WI38 (cell line): ENCODE measurements around the gene ITPR1.

Source experiments
- H3K4me3 ChIP-seq: 2 replicates; pipeline ENCODE4 v1.5.1; 2011; ENCODE audit warnings: low read depth, mild to moderate bottlenecking, control low read depth, low read length
- TF ChIP-seq, protein P1 (sequence below): IDR thresholded peaks from 2 replicates; pipeline ENCODE4 v1.5.1; 2012; ENCODE audit warnings: low read depth, mild to moderate bottlenecking, control low read depth, low read length

Gene ITPR1

DNA sequence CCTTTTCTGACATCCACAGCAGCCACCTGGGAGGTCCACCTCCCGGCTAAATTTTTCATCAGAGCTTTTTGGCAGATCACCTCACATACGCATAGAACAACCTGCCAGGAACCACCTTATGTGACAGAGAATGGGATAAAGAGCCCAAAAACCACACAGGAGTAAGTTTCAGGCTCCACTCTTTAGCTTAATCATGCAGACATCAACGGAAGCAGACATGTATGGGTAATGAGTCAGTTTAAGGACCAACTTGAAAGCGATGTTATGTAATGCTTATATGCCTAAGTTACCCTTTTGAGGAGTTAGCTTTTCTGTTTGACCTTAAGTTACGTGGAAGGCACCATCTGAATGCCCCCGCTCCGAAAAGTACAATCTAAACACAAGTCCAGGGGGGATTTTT lies 302.8 kb downstream of the ITPR1 start:
- H3K4me3 ChIP-seq = no peak overlapping the region
- TF ChIP-seq, protein P1, sequence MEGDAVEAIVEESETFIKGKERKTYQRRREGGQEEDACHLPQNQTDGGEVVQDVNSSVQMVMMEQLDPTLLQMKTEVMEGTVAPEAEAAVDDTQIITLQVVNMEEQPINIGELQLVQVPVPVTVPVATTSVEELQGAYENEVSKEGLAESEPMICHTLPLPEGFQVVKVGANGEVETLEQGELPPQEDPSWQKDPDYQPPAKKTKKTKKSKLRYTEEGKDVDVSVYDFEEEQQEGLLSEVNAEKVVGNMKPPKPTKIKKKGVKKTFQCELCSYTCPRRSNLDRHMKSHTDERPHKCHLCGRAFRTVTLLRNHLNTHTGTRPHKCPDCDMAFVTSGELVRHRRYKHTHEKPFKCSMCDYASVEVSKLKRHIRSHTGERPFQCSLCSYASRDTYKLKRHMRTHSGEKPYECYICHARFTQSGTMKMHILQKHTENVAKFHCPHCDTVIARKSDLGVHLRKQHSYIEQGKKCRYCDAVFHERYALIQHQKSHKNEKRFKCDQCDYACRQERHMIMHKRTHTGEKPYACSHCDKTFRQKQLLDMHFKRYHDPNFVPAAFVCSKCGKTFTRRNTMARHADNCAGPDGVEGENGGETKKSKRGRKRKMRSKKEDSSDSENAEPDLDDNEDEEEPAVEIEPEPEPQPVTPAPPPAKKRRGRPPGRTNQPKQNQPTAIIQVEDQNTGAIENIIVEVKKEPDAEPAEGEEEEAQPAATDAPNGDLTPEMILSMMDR = no peak

DNA sequence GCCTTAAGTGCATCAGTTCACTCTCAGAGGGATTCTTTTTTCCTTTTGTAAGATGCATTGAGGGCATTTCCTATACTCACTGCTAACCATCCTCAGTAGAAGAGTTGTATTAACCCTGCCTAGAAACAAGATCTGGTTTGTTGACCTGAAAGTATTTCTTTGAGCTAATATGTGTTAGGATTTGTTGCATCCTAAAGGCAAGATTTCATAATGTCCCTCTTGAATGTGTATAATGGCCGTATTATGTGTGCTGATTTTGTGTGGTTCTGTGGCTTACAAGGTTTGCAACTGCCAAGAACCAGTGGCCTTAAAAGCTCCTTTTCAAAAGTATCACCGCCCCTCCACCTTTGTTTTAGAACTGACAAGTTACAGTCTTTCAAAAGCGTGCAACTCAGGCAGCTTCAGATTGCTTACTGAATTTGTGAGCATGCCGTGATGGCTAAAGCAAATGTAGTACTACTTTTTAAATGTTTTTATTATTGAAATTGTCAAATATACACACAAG lies 304.1 kb downstream of the ITPR1 start:
- no peak overlapping the region for H3K4me3 ChIP-seq
- TF ChIP-seq, protein P1 = no peak

GRCh38 chr3:4799266-4800256 lies 306.4 kb downstream of the ITPR1 start:
- no peak overlapping the region for H3K4me3 ChIP-seq
- TF ChIP-seq, protein P1 = no peak

DNA sequence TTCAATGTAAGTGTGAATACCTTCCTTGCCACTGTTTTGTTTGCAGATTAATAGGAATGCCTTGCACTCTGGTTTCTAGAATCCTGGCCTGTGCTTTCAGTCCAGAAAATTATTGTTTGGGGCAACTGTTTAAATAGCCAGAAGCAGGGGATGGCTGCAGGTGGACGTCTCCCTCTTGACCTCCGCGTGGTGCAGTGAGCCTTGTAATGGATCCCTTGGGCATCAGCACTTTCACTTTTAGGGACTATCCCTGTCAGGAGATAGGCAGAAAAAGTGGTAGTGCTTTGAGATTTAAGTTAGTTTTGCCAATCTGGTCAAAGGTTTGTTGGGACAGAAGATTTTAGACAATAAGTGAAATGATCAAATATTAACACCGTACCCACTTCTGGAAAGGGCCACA lies 307.4 kb downstream of the ITPR1 start:
- TF ChIP-seq, protein P1 = no peak
- no peak overlapping the region for H3K4me3 ChIP-seq

DNA sequence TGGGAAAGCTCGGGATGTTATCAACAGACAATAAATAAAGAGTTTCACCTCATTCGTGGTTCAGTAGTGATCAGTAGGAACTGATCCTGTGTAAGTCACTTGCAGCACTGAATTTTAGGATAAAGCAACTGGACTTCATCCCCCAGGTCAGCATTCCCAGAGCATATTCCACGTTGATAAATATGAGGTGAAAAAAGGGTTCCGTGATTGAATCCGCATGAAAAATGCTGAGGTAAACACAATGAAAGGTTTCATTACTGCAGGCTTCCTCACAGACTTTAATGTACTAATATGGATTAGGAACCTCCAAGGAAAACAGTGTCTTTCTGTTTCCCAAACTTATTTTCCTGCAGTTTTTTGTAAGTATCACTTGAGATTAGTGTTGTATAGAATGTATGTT lies 308.7 kb downstream of the ITPR1 start:
- TF ChIP-seq, protein P1 = no peak
- H3K4me3 ChIP-seq = no peak overlapping the region

DNA sequence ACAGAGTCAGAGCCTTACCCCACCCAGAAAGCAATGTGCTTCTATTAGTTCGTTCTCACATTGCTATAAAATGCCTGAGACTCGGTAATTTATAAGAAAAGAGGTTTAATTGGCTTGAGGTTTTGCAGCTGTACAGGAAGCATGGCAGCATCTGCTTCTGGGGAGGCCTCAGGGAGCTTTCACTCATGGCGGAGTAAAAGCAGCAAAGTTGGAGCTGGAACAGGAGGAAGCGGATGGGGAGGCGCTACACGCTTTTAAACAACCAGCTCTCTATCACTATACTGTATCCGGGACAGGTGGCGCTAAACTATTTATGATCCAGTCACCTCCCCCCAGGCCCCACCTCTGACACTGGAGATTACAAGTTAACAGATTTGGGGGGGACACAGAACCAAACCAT lies 309.8 kb downstream of the ITPR1 start:
- TF ChIP-seq, protein P1 = no peak
- H3K4me3 ChIP-seq = no peak overlapping the region
